Measurements from ENCODE around the gene DTX4. TPM values are rescaled to one million over a fixed set of nuclear protein-coding genes. Genes with fewer than 3 reads are reported as not detected.

DTX4 gene
- polyA plus RNA-seq, 1 of the 3 experiments (the other 2 are of a cell fraction): 0.05 TPM

DNA sequence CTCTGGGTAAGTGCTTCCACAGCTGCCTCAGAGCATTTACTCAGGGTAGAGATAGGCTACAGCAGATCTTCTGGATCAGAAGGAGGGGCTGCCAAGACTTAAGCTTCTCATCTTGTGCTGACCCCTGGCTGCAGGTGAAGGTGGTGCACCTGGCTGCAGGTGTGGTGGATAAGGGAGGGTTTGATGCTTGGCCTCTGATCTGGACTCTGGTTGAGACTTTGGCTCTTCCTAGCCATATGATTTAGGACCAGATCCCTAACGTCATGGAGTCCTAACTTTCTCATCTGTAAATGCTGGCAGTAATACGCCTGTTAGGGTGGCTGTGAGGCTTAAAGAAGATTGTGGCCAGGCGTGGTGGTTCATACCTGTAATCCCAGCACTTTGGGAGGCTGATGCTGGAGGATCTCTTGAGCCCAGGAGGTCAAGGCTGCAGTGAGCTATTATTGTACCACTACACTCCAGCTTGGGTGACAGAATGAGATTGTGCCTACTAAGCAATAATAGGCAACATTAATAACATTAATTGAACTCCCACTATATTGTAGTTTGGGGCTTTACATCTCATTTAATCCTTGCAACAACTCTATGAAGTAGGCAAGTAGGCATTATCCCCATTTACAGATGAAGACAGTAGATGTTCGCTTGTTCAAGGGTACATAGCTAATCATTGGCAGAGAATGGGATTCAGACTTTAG is 10.7 kb downstream of the DTX4 start:
- H3F3A ChIP-seq (replicated peaks; ENCODE audit: insufficient read depth): no peaks in the 10 kb centered on the region
- no peaks in the 10 kb centered on the region for H4K20me1 ChIP-seq (ENCODE audit: insufficient read depth)
- H3K36me3 ChIP-seq (replicated peaks in 1 of 2; ENCODE audit: control insufficient read depth in 1 of 2, insufficient read depth in 2 of 2, low read length in 1 of 2): no peaks in the 10 kb centered on the region
- no peak for DNase-seq
- no peaks in the 10 kb centered on the region for H3K9me2 ChIP-seq
- H3K9me3 ChIP-seq: no peaks in the 10 kb centered on the region
- H2AFZ ChIP-seq (ENCODE audit: low read depth): no peak overlapping the region
- TF ChIP-seq MXI1 (IDR thresholded peaks at IDR 0.05; ENCODE audit: low read depth, low read length) (no peak), ELF1 (IDR thresholded peaks at IDR 0.05) (no peak), RAD21 (IDR thresholded peaks at IDR 0.05; ENCODE audit: low read length) (no peak), JUND (IDR thresholded peaks at IDR 0.05) (no peak), RFX5 (IDR thresholded peaks at IDR 0.05; ENCODE audit: low read length) (no peak), SIN3A (IDR thresholded peaks at IDR 0.05; ENCODE audit: borderline replicate concordance, low read depth, low read length) (no peak), RXRA (IDR thresholded peaks at IDR 0.05; ENCODE audit: borderline replicate concordance, low read depth) (no peak), EP300 (IDR thresholded peaks at IDR 0.05; ENCODE audit: borderline replicate concordance in 1 of 2, low read depth in 1 of 2, low read length in 1 of 2) (no peak), GABPA (IDR thresholded peaks at IDR 0.05; ENCODE audit: low read depth) (no peak), NFIC (IDR thresholded peaks at IDR 0.05; ENCODE audit: borderline replicate concordance) (no peak), RCOR1 (IDR thresholded peaks at IDR 0.05; ENCODE audit: low read length) (no peak), YY1 (IDR thresholded peaks at IDR 0.05; ENCODE audit: low read depth) (no peak), TEAD4 (IDR thresholded peaks at IDR 0.05; ENCODE audit: borderline replicate concordance, insufficient read depth) (no peak), FOSL2 (IDR thresholded peaks at IDR 0.05; ENCODE audit: borderline replicate concordance, low read depth) (no peak)
- TF ChIP-seq, protein P1, sequence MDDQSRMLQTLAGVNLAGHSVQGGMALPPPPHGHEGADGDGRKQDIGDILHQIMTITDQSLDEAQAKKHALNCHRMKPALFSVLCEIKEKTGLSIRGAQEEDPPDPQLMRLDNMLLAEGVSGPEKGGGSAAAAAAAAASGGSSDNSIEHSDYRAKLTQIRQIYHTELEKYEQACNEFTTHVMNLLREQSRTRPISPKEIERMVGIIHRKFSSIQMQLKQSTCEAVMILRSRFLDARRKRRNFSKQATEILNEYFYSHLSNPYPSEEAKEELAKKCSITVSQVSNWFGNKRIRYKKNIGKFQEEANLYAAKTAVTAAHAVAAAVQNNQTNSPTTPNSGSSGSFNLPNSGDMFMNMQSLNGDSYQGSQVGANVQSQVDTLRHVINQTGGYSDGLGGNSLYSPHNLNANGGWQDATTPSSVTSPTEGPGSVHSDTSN (IDR thresholded peaks at IDR 0.05): no peak
- TF ChIP-seq, protein P2, sequence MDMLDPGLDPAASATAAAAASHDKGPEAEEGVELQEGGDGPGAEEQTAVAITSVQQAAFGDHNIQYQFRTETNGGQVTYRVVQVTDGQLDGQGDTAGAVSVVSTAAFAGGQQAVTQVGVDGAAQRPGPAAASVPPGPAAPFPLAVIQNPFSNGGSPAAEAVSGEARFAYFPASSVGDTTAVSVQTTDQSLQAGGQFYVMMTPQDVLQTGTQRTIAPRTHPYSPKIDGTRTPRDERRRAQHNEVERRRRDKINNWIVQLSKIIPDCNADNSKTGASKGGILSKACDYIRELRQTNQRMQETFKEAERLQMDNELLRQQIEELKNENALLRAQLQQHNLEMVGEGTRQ (IDR thresholded peaks at IDR 0.05; ENCODE audit: borderline replicate concordance, low read depth, low read length): no peak
- TF ChIP-seq, protein P3, sequence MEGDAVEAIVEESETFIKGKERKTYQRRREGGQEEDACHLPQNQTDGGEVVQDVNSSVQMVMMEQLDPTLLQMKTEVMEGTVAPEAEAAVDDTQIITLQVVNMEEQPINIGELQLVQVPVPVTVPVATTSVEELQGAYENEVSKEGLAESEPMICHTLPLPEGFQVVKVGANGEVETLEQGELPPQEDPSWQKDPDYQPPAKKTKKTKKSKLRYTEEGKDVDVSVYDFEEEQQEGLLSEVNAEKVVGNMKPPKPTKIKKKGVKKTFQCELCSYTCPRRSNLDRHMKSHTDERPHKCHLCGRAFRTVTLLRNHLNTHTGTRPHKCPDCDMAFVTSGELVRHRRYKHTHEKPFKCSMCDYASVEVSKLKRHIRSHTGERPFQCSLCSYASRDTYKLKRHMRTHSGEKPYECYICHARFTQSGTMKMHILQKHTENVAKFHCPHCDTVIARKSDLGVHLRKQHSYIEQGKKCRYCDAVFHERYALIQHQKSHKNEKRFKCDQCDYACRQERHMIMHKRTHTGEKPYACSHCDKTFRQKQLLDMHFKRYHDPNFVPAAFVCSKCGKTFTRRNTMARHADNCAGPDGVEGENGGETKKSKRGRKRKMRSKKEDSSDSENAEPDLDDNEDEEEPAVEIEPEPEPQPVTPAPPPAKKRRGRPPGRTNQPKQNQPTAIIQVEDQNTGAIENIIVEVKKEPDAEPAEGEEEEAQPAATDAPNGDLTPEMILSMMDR (IDR thresholded peaks at IDR 0.05): no peak
- no peak overlapping the region for H3K4me3 ChIP-seq (ENCODE audit: low read depth in 2 of 2, low read length in 1 of 2)
- no peak overlapping the region for H3K9ac ChIP-seq
- no peak overlapping the region for H3K27ac ChIP-seq (ENCODE audit: low read depth in 2 of 2, low read length in 1 of 2)
- no peak overlapping the region for H3K4me2 ChIP-seq
- ChIA-PET POLR2A (no interaction called here), CTCF (interaction anchor here (6.2 kb wide), 1 partner anchor 10 kb away, joined by 58 read pairs; the partner anchor contains the start of gene DTX4)
- 40% methylated on average over 2 of the region's 4 CpGs for WGBS (ENCODE audit: low lambda C conversion rate)
- H3K4me1 ChIP-seq (ENCODE audit: control insufficient read depth in 1 of 2, insufficient read depth in 2 of 2, low read depth in 1 of 2, low read length in 1 of 2): no peaks in the 10 kb centered on the region
- H3K79me2 ChIP-seq (ENCODE audit: insufficient read depth): no peaks in the 10 kb centered on the region
- H3K27me3 ChIP-seq (ENCODE audit: insufficient read depth): peaks cover 3% of the 10 kb centered on the region; the same call in 1 of the 2 replicates
